ENCODE data around the gene CLN6. TPM values are rescaled to one million over a fixed set of nuclear protein-coding genes. Genes with fewer than 3 reads are reported as not detected.

Gene CLN6
- total RNA-seq, 1 experiment from 2014 or later, result 85.7 TPM

DNA sequence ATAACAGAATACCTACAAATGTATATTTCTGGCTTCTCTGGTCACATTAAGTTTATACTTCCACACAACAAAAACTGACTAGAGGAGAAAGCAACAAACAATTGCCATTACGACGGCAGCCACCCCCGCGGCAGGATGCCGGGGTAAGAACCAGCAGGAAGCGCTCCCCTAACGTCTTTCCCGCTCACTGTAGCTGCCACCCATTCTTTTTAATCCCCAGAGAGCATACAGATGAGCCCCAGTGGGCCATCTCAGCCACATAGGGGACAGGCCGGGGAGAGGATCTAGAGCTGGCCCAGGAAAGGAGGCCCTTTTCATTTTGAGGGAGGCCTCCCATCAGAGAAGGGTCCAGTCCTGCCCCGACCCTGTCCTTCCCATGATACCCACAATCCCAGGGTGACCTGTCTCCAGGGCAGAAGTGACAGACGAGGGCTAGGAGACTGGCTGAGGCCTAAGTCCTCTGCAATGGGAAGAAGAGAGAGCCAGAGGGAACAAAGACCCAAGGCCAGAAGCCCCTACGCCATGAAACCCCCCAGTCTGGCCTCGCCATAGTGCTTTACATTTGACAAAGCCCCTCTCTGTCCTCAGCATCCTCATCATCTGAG, 20.8 kb downstream of the CLN6 start:
- CTCF ChIA-PET, result no interaction called here
- Mint-ChIP-seq H3K9me3 (ENCODE audit: low read depth, unreplicated experiment) (no peaks in the 10 kb centered on the region), H3K27ac (ENCODE audit: unreplicated experiment) (no peak overlapping the region), H3K4me1 (ENCODE audit: low read depth, unreplicated experiment) (peaks cover 14% of the 10 kb centered on the region), H3K4me3 (ENCODE audit: low read depth, unreplicated experiment) (no peak overlapping the region), H3K27me3 (ENCODE audit: unreplicated experiment) (no peaks in the 10 kb centered on the region), H3K36me3 (ENCODE audit: insufficient read depth, unreplicated experiment) (peaks cover 12% of the 10 kb centered on the region)
- BruUV-seq (replicated peaks), result no TSS peak
- TF ChIP-seq, protein P1, sequence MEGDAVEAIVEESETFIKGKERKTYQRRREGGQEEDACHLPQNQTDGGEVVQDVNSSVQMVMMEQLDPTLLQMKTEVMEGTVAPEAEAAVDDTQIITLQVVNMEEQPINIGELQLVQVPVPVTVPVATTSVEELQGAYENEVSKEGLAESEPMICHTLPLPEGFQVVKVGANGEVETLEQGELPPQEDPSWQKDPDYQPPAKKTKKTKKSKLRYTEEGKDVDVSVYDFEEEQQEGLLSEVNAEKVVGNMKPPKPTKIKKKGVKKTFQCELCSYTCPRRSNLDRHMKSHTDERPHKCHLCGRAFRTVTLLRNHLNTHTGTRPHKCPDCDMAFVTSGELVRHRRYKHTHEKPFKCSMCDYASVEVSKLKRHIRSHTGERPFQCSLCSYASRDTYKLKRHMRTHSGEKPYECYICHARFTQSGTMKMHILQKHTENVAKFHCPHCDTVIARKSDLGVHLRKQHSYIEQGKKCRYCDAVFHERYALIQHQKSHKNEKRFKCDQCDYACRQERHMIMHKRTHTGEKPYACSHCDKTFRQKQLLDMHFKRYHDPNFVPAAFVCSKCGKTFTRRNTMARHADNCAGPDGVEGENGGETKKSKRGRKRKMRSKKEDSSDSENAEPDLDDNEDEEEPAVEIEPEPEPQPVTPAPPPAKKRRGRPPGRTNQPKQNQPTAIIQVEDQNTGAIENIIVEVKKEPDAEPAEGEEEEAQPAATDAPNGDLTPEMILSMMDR (IDR thresholded peaks at IDR 0.05; ENCODE audit: unreplicated experiment), result no peak
- DNase-seq, result no peak
- intact Hi-C loops (cut with micrococcal nuclease; ENCODE audit: unreplicated experiment), result no loop called here

DNA sequence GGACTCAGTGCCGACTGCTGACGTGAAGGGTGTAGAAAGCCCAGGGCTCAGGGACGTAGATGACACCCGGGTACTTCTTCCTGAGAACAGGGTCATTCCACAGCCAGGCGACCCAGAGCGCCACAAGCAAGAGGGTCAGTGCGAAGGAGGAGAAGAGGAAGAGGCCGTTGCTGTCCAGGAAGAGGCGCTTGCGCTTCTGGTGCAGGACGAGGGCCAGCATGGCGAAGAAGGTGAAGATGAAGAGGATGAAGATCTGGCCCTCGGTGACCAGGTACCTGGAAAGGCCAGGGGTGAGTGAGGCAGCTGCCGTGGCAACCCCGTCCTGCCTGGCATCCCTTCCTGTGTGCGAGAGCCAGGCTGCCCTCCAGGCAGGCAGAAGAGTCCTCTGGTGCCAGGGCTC, 21.4 kb downstream of the CLN6 start:
- H3K9me3 Mint-ChIP-seq (ENCODE audit: low read depth, unreplicated experiment), result no peaks in the 10 kb centered on the region
- TF ChIP-seq, protein P1 (IDR thresholded peaks at IDR 0.05; ENCODE audit: unreplicated experiment), result no peak
- intact Hi-C loops (cut with micrococcal nuclease; ENCODE audit: unreplicated experiment), result no loop called here
- no peak for DNase-seq
- no peak overlapping the region for H3K4me3 Mint-ChIP-seq (ENCODE audit: low read depth, unreplicated experiment)
- H3K27me3 Mint-ChIP-seq (ENCODE audit: unreplicated experiment), result no peaks in the 10 kb centered on the region
- BruUV-seq (replicated peaks), result no TSS peak
- peaks cover 14% of the 10 kb centered on the region for H3K4me1 Mint-ChIP-seq (ENCODE audit: low read depth, unreplicated experiment)
- H3K36me3 Mint-ChIP-seq (ENCODE audit: insufficient read depth, unreplicated experiment), result peaks cover 17% of the 10 kb centered on the region
- CTCF ChIA-PET, result no interaction called here
- H3K27ac Mint-ChIP-seq (ENCODE audit: unreplicated experiment), result no peak overlapping the region

- intact Hi-C loops (cut with micrococcal nuclease; ENCODE audit: unreplicated experiment), result no loop called here
- no peak overlapping the region for H3K27ac Mint-ChIP-seq (ENCODE audit: unreplicated experiment)
- no peak overlapping the region for H3K4me3 Mint-ChIP-seq (ENCODE audit: low read depth, unreplicated experiment)
- H3K9me3 Mint-ChIP-seq (ENCODE audit: low read depth, unreplicated experiment), result no peaks in the 10 kb centered on the region
- DNase-seq, result no peak
- CTCF ChIA-PET, result no interaction called here
- TF ChIP-seq, protein P1 (IDR thresholded peaks at IDR 0.05; ENCODE audit: unreplicated experiment), result no peak
- peaks cover 17% of the 10 kb centered on the region for H3K36me3 Mint-ChIP-seq (ENCODE audit: insufficient read depth, unreplicated experiment)
- no peaks in the 10 kb centered on the region for H3K27me3 Mint-ChIP-seq (ENCODE audit: unreplicated experiment)
- H3K4me1 Mint-ChIP-seq (ENCODE audit: low read depth, unreplicated experiment), result peaks cover 14% of the 10 kb centered on the region
- BruUV-seq (replicated peaks), result no TSS peak
These were observed 22.2 kb downstream of the CLN6 start for GRCh38 chr15:68207176-68207935.

DNA sequence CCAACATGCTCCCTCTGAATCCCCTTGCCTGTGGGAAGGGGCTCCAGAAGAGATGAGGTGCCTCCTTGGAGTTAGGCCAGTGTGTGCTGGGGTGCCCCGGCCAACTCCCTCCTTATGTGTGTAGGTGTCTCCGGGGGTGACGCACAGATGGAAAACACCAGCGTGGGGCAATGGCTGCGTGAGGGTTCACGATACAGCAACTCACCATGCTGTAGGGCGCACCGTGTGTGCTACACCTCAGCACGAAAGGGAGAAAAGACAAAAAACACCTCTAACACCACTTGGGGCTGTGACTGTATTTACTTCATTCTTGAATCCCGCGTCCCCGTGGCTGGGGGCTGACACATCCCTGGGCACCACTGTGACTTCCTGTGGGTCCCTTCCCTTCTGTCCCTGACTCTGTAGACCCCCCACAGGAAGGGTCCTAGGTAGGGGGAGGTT, 22.8 kb downstream of the CLN6 start:
- TF ChIP-seq, protein P1 (IDR thresholded peaks at IDR 0.05; ENCODE audit: unreplicated experiment), result no peak
- BruUV-seq (replicated peaks), result no TSS peak
- Mint-ChIP-seq H3K4me1 (ENCODE audit: low read depth, unreplicated experiment) (peaks cover 14% of the 10 kb centered on the region), H3K36me3 (ENCODE audit: insufficient read depth, unreplicated experiment) (peaks cover 17% of the 10 kb centered on the region), H3K9me3 (ENCODE audit: low read depth, unreplicated experiment) (no peaks in the 10 kb centered on the region), H3K27me3 (ENCODE audit: unreplicated experiment) (no peaks in the 10 kb centered on the region), H3K27ac (ENCODE audit: unreplicated experiment) (peak overlapping the region; percentile 66), H3K4me3 (ENCODE audit: low read depth, unreplicated experiment) (no peak overlapping the region)
- no peak for DNase-seq
- intact Hi-C loops (cut with micrococcal nuclease; ENCODE audit: unreplicated experiment), result no loop called here
- CTCF ChIA-PET, result no interaction called here
